Tibial artery (tissue), 4 donors: Measurements from ENCODE around the gene WNT1.
A peak's percentile ranks its signal among the peaks of the same experiment; 100 is the strongest.

Experiments used
- DNase-seq, 2 donors: peaks; one replicate each; pipeline ENCODE4 v3.0.0-alpha.2; 2019
- H3K27ac ChIP-seq, 2 donors: fragments of 200-600 bp; sonication (generic) in 1 of 2; 1 replicate in 1 of 2; 2 replicates in 1 of 2; pipeline ENCODE4 v1.5.1; 2018 to 2019; ENCODE audit warnings: mild to moderate bottlenecking in 1 of 2
- H3K27me3 ChIP-seq, 2 donors: fragments of 200-600 bp; sonication (generic) in 1 of 2; one replicate each; pipeline versions ENCODE4 v1.5.1 to v1.6.0; 2016 to 2019
- H3K36me3 ChIP-seq, 3 donors: fragments of 200-600 bp; sonication (generic) in 2 of 3; one replicate each; pipeline ENCODE4 v1.5.1; 2016 to 2019; ENCODE audit warnings: mild to moderate bottlenecking in 2 of 3
- H3K4me1 ChIP-seq, 4 donors: fragments of 200-600 bp; sonication (generic) in 2 of 4; 1 replicate in 3 of 4; 2 replicates in 1 of 4; pipeline ENCODE4 v1.5.1; 2016 to 2019
- H3K4me3 ChIP-seq, 2 donors: fragments of 200-600 bp; sonication (generic) in 1 of 2; 1 replicate in 1 of 2; 2 replicates in 1 of 2; pipeline ENCODE4 v1.5.1; 2018 to 2019; ENCODE audit warnings: mild to moderate bottlenecking in 2 of 2
- H3K9me3 ChIP-seq, 3 donors: fragments of 200-600 bp; sonication (generic) in 1 of 3; one replicate each; pipeline ENCODE4 v1.5.1; 2016 to 2019
- CTCF ChIP-seq, 2 experiments: fragments of 200-600 bp in 1 of 2; fragments of 450-650 bp in 1 of 2; IDR thresholded peaks; one replicate each; pipeline ENCODE4 v1.5.1; 2017 to 2019; ENCODE audit warnings: antibody characterized with exemption in 2 of 2, mild to moderate bottlenecking in 1 of 2, moderate library complexity in 1 of 2
- intact Hi-C: fragments of 100-400 bp; cut with DNase I; formaldehyde crosslinking; loops from one replicate; pipeline ENCODE4 v1.15.0; 2023; ENCODE audit warnings: low total_unique reads

Gene WNT1

GRCh38 chr12:48990552-48990951 is 12.4 kb downstream of the WNT1 start:
- no peaks in the 10 kb centered on the region for H3K36me3 ChIP-seq
- no peak for TF ChIP-seq CTCF (IDR thresholded peaks at IDR 0.05)
- peaks cover 0 to 64% of the 10 kb centered on the region in 2 donors for H3K27me3 ChIP-seq
- intact Hi-C loops = no loop called here
- H3K4me3 ChIP-seq = no peak overlapping the region
- no peak for DNase-seq
- peaks cover 0 to 17% (median 15%) of the 10 kb centered on the region in 4 donors for H3K4me1 ChIP-seq
- H3K9me3 ChIP-seq = no peaks in the 10 kb centered on the region
- H3K27ac ChIP-seq = no peak overlapping the region

GRCh38 chr12:48991247-48992050 is 13.3 kb downstream of the WNT1 start:
- Histone ChIP-seq H3K4me1 (peaks cover 0 to 16% (median 8%) of the 10 kb centered on the region in 4 donors), H3K27ac (no peak overlapping the region), H3K9me3 (no peaks in the 10 kb centered on the region), H3K36me3 (no peaks in the 10 kb centered on the region), H3K4me3 (no peak overlapping the region), H3K27me3 (peaks cover 0 to 64% of the 10 kb centered on the region in 2 donors)
- DNase-seq = no peak
- intact Hi-C loops = no loop called here
- TF ChIP-seq CTCF (IDR thresholded peaks at IDR 0.05) = no peak

- H3K4me3 ChIP-seq = no peak overlapping the region
- no peaks in the 10 kb centered on the region for H3K9me3 ChIP-seq
- no peak overlapping the region for H3K27ac ChIP-seq
- DNase-seq = no peak
- no peaks in the 10 kb centered on the region for H3K36me3 ChIP-seq
- H3K27me3 ChIP-seq = peaks cover 0 to 73% of the 10 kb centered on the region in 2 donors
- intact Hi-C loops = no loop called here
- TF ChIP-seq CTCF (IDR thresholded peaks at IDR 0.05) = no peak
- peaks cover 0 to 39% (median 25%) of the 10 kb centered on the region in 4 donors for H3K4me1 ChIP-seq
These were observed 15.7 kb downstream of the WNT1 start for GRCh38 chr12:48993787-48994186.

GRCh38 chr12:48994224-48995085 is 16.3 kb downstream of the WNT1 start:
- Histone ChIP-seq H3K4me3 (no peak overlapping the region), H3K36me3 (no peaks in the 10 kb centered on the region), H3K27me3 (peaks cover 0 to 73% of the 10 kb centered on the region in 2 donors), H3K4me1 (peaks cover 2 to 46% (median 32%) of the 10 kb centered on the region in 4 donors), H3K9me3 (no peaks in the 10 kb centered on the region), H3K27ac (no peak overlapping the region)
- intact Hi-C loops = no loop called here
- TF ChIP-seq CTCF (IDR thresholded peaks at IDR 0.05) = no peak
- DNase-seq = no peak

GRCh38 chr12:48995086-48995879 is 17.2 kb downstream of the WNT1 start:
- H3K4me1 ChIP-seq = peaks cover 8 to 54% (median 40%) of the 10 kb centered on the region in 4 donors

More at GRCh38 chr12:48995086-48995879, 17.2 kb downstream of the WNT1 start:
- peak; percentile 82 to 89 for TF ChIP-seq CTCF (IDR thresholded peaks at IDR 0.05)
- Histone ChIP-seq H3K4me3 (peak overlapping the region; percentile 5 to 28), H3K9me3 (no peaks in the 10 kb centered on the region), H3K27me3 (peaks cover 0 to 75% of the 10 kb centered on the region in 2 donors), H3K27ac (no peak overlapping the region), H3K36me3 (peaks cover 0 to 3% (median 0%) of the 10 kb centered on the region in 3 donors)
- DNase-seq = peak; percentile 82 to 85
- intact Hi-C loops = no loop called here
